Liver (tissue), 3 donors: ENCODE measurements around the gene HDDC3.

ENCODE experiments used
- ATF3 ChIP-seq: IDR thresholded peaks from 2 replicates; pipeline ENCODE4 v1.6.1; 2016; ENCODE audit warnings: antibody characterized with exemption
- CTCF ChIP-seq: fragments of 150-350 bp; IDR thresholded peaks from 2 replicates; pipeline ENCODE4 v1.5.1; 2017; ENCODE audit warnings: improper control_type of control experiment, low read depth, low read length; ENCODE audit not compliant: missing input control
- EGR1 ChIP-seq, 2 donors: IDR thresholded peaks; 2 replicates each; pipeline ENCODE4 v1.6.1; 2016 to 2018; ENCODE audit warnings: antibody characterized with exemption in 2 of 2, low read depth in 2 of 2
- GABPA ChIP-seq, 2 donors: IDR thresholded peaks in 1 of 2; conservative IDR thresholded peaks in 1 of 2; 2 replicates each; pipeline ENCODE4 v1.6.1; 2016; ENCODE audit warnings: antibody characterized with exemption in 2 of 2, mild to moderate bottlenecking in 1 of 2, moderate library complexity in 1 of 2
- JUND ChIP-seq, 2 donors: IDR thresholded peaks; 2 replicates each; pipeline ENCODE4 v1.6.1; 2016; ENCODE audit warnings: antibody characterized with exemption in 2 of 2
- MAX ChIP-seq: IDR thresholded peaks from 2 replicates; pipeline ENCODE4 v1.6.1; 2016; ENCODE audit warnings: antibody characterized with exemption
- RAD21 ChIP-seq, 2 donors: IDR thresholded peaks; 2 replicates each; pipeline ENCODE4 v1.6.1; 2016; ENCODE audit warnings: antibody characterized with exemption in 2 of 2, mild to moderate bottlenecking in 2 of 2
- REST ChIP-seq: IDR thresholded peaks from 2 replicates; pipeline ENCODE4 v1.6.1; 2016; ENCODE audit warnings: antibody characterized with exemption, mild to moderate bottlenecking
- SP1 ChIP-seq: IDR thresholded peaks from 2 replicates; pipeline ENCODE4 v1.6.1; 2018; ENCODE audit warnings: antibody characterized with exemption, mild to moderate bottlenecking
- TAF1 ChIP-seq: conservative IDR thresholded peaks from 2 replicates; pipeline ENCODE4 v1.6.1; 2016; ENCODE audit warnings: antibody characterized with exemption, mild to moderate bottlenecking
- YY1 ChIP-seq: IDR thresholded peaks from 2 replicates; pipeline ENCODE4 v1.6.1; 2016; ENCODE audit warnings: antibody characterized with exemption, mild to moderate bottlenecking
- ZBTB33 ChIP-seq: IDR thresholded peaks from 2 replicates; pipeline ENCODE4 v1.6.1; 2016; ENCODE audit warnings: antibody characterized with exemption
- donor health status: healthy.
- donor health status: healthy.

- TF ChIP-seq CTCF (no peak), ZBTB33 (no peak), RAD21 (IDR thresholded peaks at IDR 0.05) (no peak), JUND (IDR thresholded peaks at IDR 0.05) (no peak), EGR1 (IDR thresholded peaks at IDR 0.05; ENCODE audit: low read depth in 2 of 2) (no peak), TAF1 (no peak), MAX (no peak), REST (no peak), GABPA (IDR thresholded peaks at IDR 0.05 in 1 of 2, conservative IDR thresholded peaks at IDR 0.05 in 1 of 2) (no peak), SP1 (no peak), YY1 (no peak), ATF3 (no peak)
Observed at GRCh38 chr15:90960298-90961091, 28.1 kb upstream of the HDDC3 start.
